A673 (cell line): Measurements from ENCODE around the gene HMGA1.

Experiments
- EZH2 ChIP-seq: fragments of 200-600 bp; sonication (generic); IDR thresholded peaks from 2 replicates; pipeline ENCODE4 v1.6.1; 2017; ENCODE audit warnings: borderline replicate concordance, low read depth, mild to moderate bottlenecking, mixed read lengths, antibody characterized with exemption, low read length; ENCODE audit not compliant: poor library complexity, severe bottlenecking
- TF ChIP-seq, protein P1 (sequence below): fragments of 300-800, 200-600 bp; sonication (generic); conservative IDR thresholded peaks from 2 replicates; pipeline ENCODE4 v1.5.1; 2017; ENCODE audit warnings: low read depth, mild to moderate bottlenecking, antibody characterized with exemption, low read length, moderate library complexity, mixed read lengths

GRCh38 chr6:34285448-34286164 lies 48.9 kb downstream of the HMGA1 start:
- TF ChIP-seq, protein P1, sequence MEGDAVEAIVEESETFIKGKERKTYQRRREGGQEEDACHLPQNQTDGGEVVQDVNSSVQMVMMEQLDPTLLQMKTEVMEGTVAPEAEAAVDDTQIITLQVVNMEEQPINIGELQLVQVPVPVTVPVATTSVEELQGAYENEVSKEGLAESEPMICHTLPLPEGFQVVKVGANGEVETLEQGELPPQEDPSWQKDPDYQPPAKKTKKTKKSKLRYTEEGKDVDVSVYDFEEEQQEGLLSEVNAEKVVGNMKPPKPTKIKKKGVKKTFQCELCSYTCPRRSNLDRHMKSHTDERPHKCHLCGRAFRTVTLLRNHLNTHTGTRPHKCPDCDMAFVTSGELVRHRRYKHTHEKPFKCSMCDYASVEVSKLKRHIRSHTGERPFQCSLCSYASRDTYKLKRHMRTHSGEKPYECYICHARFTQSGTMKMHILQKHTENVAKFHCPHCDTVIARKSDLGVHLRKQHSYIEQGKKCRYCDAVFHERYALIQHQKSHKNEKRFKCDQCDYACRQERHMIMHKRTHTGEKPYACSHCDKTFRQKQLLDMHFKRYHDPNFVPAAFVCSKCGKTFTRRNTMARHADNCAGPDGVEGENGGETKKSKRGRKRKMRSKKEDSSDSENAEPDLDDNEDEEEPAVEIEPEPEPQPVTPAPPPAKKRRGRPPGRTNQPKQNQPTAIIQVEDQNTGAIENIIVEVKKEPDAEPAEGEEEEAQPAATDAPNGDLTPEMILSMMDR = no peak
- no peak for TF ChIP-seq EZH2
